Hepatocyte (in vitro differentiated cells): ENCODE data around the gene PPME1.

ENCODE experiments used
- CTCF ChIP-seq: fragments of 200-600 bp; sonication (generic); IDR thresholded peaks from 2 replicates; pipeline ENCODE4 v1.5.1; 2016; ENCODE audit warnings: antibody characterized with exemption, mild to moderate bottlenecking; ENCODE audit not compliant: poor library complexity
- EZH2phosphoT487 ChIP-seq: fragments of 200-600 bp; sonication (generic); IDR thresholded peaks from one replicate; pipeline ENCODE4 v1.6.1; 2018; ENCODE audit warnings: antibody characterized with exemption, mild to moderate bottlenecking, low read depth, moderate library complexity; ENCODE audit not compliant: unreplicated experiment, severe bottlenecking

GRCh38 chr11:74154620-74155281 is 16.3 kb upstream of the PPME1 start:
- no peak for TF ChIP-seq CTCF
- no peak for TF ChIP-seq EZH2phosphoT487
